Progenitor cell of endocrine pancreas (in vitro differentiated cells): Measurements from ENCODE around the gene TNFRSF1A. TPM values are rescaled to one million over a fixed set of nuclear protein-coding genes. Genes with fewer than 3 reads are reported as not detected.
"Not testable (repeated sequence)": the region's sequence is repeated elsewhere in the genome, so short reads cannot be mapped to it uniquely, and the experiment has no call there.

ENCODE experiments used
- DNase-seq: peaks from one replicate; pipeline ENCODE4 v3.0.0; 2021; ENCODE audit warnings: low spot score; ENCODE audit not compliant: unreplicated experiment
- H3K27ac Mint-ChIP-seq: 2 replicates; pipeline ENCODE4 v1.8.0; 2021; ENCODE audit warnings: mild to moderate bottlenecking, moderate library complexity, mixed read lengths
- H3K27me3 Mint-ChIP-seq: 2 replicates; pipeline ENCODE4 v1.8.0; 2021; ENCODE audit warnings: mixed read lengths
- H3K36me3 Mint-ChIP-seq: 2 replicates; pipeline ENCODE4 v1.8.0; 2022; ENCODE audit warnings: mixed read lengths; ENCODE audit not compliant: insufficient read depth
- H3K4me1 Mint-ChIP-seq: 2 replicates; pipeline ENCODE4 v1.8.0; 2021; ENCODE audit warnings: low read depth, mixed read lengths
- H3K4me3 Mint-ChIP-seq: 2 replicates; pipeline ENCODE4 v1.8.0; 2021; ENCODE audit warnings: low read depth, mild to moderate bottlenecking, moderate library complexity, mixed read lengths
- H3K9me3 Mint-ChIP-seq: 2 replicates; pipeline ENCODE4 v1.8.0; 2021; ENCODE audit warnings: low read depth, mixed read lengths
- total RNA-seq: library from RNA; stranded (reverse); gene quantifications from 2 replicates; pipeline ENCODE4 v1.2.1, GENCODE V29; 2021
- TF ChIP-seq, protein P1 (sequence below): fragments of 200-600 bp; sonication (generic); IDR thresholded peaks from one replicate; pipeline ENCODE4 v1.5.0; 2021; ENCODE audit warnings: antibody characterized with exemption, mild to moderate bottlenecking; ENCODE audit not compliant: unreplicated experiment

The TNFRSF1A gene
- total RNA-seq, 1 donor from 2014 or later = 67.5 TPM

- no peak for DNase-seq
- Mint-ChIP-seq H3K4me1 (peaks cover 12% of the 10 kb centered on the region), H3K27ac (no peak overlapping the region), H3K4me3 (no peak overlapping the region), H3K27me3 (peaks cover 4% of the 10 kb centered on the region), H3K9me3 (no peaks in the 10 kb centered on the region), H3K36me3 (no peaks in the 10 kb centered on the region)
- TF ChIP-seq, protein P1, sequence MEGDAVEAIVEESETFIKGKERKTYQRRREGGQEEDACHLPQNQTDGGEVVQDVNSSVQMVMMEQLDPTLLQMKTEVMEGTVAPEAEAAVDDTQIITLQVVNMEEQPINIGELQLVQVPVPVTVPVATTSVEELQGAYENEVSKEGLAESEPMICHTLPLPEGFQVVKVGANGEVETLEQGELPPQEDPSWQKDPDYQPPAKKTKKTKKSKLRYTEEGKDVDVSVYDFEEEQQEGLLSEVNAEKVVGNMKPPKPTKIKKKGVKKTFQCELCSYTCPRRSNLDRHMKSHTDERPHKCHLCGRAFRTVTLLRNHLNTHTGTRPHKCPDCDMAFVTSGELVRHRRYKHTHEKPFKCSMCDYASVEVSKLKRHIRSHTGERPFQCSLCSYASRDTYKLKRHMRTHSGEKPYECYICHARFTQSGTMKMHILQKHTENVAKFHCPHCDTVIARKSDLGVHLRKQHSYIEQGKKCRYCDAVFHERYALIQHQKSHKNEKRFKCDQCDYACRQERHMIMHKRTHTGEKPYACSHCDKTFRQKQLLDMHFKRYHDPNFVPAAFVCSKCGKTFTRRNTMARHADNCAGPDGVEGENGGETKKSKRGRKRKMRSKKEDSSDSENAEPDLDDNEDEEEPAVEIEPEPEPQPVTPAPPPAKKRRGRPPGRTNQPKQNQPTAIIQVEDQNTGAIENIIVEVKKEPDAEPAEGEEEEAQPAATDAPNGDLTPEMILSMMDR = no peak
These were observed 3.6 kb upstream of the TNFRSF1A start for GRCh38 chr12:6345319-6346091.

- peaks cover 12% of the 10 kb centered on the region for H3K4me1 Mint-ChIP-seq
- H3K4me3 Mint-ChIP-seq, H3K9me3 Mint-ChIP-seq, H3K27ac Mint-ChIP-seq, H3K27me3 Mint-ChIP-seq, DNase-seq, H3K36me3 Mint-ChIP-seq: not testable (repeated sequence)
These were observed 2.3 kb upstream of the TNFRSF1A start for GRCh38 chr12:6344101-6344660.

DNA sequence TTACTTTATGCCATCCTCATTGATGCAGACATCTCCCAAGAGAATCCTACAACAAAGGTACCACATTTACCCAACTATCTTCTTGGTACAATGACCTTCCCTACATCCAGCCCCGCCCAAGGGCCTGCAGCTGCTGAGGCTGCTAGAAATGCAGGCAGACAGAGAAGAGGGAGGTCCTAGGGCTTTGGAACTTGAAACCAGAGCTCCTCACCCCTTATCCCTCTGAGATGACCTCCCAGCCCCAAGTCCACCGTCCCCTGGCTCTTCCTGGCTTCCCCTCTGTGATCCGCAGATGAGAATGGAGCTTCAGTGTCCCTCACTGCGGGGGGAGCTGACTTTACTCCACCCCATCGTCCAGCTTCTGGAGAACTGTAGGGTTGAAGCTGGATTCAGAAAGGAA, 1.6 kb upstream of the TNFRSF1A start:
- Mint-ChIP-seq H3K27me3 (peaks cover 4% of the 10 kb centered on the region), H3K4me3 (no peak overlapping the region), H3K27ac (no peak overlapping the region), H3K36me3 (no peaks in the 10 kb centered on the region), H3K4me1 (peaks cover 12% of the 10 kb centered on the region), H3K9me3 (no peaks in the 10 kb centered on the region)
- TF ChIP-seq, protein P1 = no peak
- DNase-seq = no peak

DNA sequence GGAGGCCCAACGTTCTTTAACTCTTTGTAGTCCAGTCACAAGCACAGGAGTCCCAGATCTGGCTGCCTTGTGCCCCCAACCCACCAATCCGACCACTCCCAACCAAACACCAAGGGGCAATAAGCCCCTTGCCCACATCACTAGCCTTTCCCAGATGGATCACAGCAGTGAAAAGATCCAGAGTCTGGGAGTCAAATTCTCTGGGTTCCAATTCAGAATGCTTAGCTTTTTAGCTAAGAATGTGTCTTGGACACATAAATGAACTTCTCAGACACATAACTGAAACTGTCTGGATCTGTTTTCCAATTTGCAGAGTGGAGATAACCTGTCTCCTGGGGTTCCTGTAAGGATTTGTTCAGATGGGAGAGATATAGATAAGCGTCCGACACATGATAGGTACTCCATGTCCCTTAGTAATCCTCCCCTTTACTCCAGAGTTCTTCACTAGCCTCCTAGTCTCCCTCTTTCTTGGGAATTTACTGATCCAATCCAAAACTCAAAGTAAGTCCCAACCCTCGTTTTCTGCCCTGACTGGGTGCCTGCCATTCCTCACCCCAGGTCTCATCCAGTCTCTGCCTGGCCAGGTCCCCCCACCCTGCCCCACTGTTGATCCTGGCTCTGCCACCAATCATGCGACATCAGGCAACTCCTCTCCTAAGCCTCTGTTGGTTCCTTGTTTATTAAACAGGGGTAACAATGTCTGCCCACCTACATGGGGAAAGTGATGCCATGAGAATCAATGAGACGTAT, 439 bp upstream of the TNFRSF1A start:
- TF ChIP-seq, protein P1 = no peak
- H3K27me3 Mint-ChIP-seq = peaks cover 4% of the 10 kb centered on the region
- H3K4me3 Mint-ChIP-seq = no peak overlapping the region
- H3K4me1 Mint-ChIP-seq = peaks cover 12% of the 10 kb centered on the region
- H3K9me3 Mint-ChIP-seq = no peaks in the 10 kb centered on the region
- no peak overlapping the region for H3K27ac Mint-ChIP-seq
- no peak for DNase-seq
- H3K36me3 Mint-ChIP-seq = no peaks in the 10 kb centered on the region

DNA sequence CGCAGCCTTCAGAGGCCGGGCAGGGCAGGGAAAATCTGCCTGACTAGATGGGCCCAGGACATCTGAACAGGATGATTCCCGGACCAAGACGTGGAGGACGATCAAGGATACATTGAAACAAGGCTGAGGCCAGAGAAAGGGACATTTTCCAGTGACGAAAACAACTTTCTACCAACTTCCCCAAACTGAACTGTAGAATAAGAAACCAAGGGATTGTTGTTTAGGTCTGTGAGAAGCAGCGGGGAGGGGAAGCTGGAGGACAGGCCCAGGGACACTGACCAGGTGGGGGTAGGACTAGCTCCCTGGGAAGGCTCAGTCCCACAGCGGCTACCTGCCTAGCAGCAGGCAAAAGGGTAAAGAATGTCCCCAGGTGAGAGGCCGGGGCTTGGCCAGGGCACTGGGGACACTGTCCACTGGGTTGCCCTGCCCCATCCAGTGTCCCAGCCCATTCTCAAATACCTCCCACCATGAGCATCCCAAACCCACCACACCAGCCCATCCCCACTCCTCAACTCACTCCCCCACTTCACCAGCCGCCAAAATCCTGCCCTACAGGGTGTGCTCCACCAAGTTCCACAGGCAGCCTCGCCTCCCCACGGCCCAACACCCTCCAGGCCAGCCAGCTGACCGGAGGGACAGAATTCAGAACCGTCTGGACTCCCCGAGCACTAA, 995 bp downstream of the TNFRSF1A start:
- TF ChIP-seq, protein P1 = no peak
- DNase-seq = no peak
- no peaks in the 10 kb centered on the region for H3K36me3 Mint-ChIP-seq
- H3K4me1 Mint-ChIP-seq = peaks cover 24% of the 10 kb centered on the region
- H3K9me3 Mint-ChIP-seq = no peaks in the 10 kb centered on the region
- no peaks in the 10 kb centered on the region for H3K27me3 Mint-ChIP-seq
- no peak overlapping the region for H3K4me3 Mint-ChIP-seq
- H3K27ac Mint-ChIP-seq = no peak overlapping the region
